ENCODE measurements around the gene ARHGAP24. TPM values are rescaled to one million over a fixed set of nuclear protein-coding genes. Genes with fewer than 3 reads are reported as not detected.

ARHGAP24 gene
- polyA plus RNA-seq, 3 donors = 12.5 to 32.0 (median 18.8) TPM

DNA sequence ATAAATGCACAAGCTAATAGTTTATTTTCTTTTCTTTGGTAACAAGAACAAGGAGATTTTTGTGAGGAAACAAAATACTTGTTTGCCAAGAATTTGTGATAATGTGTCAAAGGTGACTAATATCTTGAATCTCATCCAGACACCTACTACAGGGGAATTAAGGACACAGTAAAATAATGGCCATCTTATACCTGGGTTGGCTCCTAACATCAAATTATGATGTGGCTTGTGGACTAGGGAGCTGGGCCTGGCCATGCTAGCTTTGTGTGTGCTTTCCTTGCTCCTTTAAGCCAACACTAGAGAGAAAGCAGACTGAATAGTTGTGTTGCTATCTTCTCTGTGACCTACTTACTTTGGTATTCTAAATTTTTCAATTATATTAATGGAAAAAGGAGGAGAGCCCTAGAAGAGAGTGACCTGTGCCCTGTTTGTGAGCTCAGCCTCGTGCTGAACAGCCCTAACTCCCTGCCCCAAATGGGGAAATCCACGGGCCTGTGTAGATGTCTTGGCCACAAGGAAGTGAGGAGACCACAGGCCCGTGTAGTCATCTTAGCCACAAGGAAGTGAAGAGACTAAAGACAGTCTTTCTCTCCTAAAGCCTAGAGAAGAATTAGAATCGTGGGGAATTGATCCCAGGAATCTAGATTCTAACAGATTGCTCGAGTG, 23.3 kb downstream of the ARHGAP24 start:
- peak overlapping the region; percentile 50 to 82 for H3K27ac ChIP-seq (ENCODE audit: low read depth in 1 of 2, low read length in 2 of 2)
- peaks cover 31 to 44% of the 10 kb centered on the region in 2 donors for H3K4me1 ChIP-seq (ENCODE audit: control insufficient read depth in 1 of 2, insufficient read depth in 2 of 2, low read length in 2 of 2)
- Mint-ChIP-seq H3K4me1 (peaks cover 51% of the 10 kb centered on the region), H3K27ac (peak overlapping the region; percentile 51 to 86 (median 80)), H3K9me3 (peaks cover 0 to 8% (median 3%) of the 10 kb centered on the region in 7 donors), H3K27me3 (ENCODE audit: low read depth in 3 of 3) (no peaks in the 10 kb centered on the region), H3K36me3 (peaks cover 2 to 11% of the 10 kb centered on the region in 2 donors), H3K4me3 (peak overlapping the region in 1 of 2 donors; percentile 35)
- H2AFZ ChIP-seq (ENCODE audit: insufficient read depth, low read depth, low read length, poor library complexity, severe bottlenecking) = peak overlapping the region; percentile 25
- no peaks in the 10 kb centered on the region for H3K9me3 ChIP-seq (replicated peaks in 1 of 2; ENCODE audit: control insufficient read depth in 1 of 2, insufficient read depth in 1 of 2, low read length in 2 of 2)
- DNase-seq = peak; percentile 83 to 96 (median 86)
- no peak for TF ChIP-seq CTCF (IDR thresholded peaks at IDR 0.05)
- H3K4me3 ChIP-seq (replicated peaks in 1 of 3; ENCODE audit: low read depth in 2 of 3, low read length in 3 of 3) = peak overlapping the region; percentile 8 to 62 (median 48)
- H4K20me1 ChIP-seq (ENCODE audit: insufficient read depth, low read length) = no peaks in the 10 kb centered on the region
- intact Hi-C loops (cut with micrococcal nuclease) = no loop called here
- no CpG with 5 or more reads among the region's 5 CpGs for WGBS (ENCODE audit: insufficient coverage)
- no peaks in the 10 kb centered on the region for H3K27me3 ChIP-seq (ENCODE audit: control insufficient read depth in 2 of 2, insufficient read depth in 2 of 2, low read length in 2 of 2)
- peak overlapping the region; percentile 68 for H3K4me2 ChIP-seq (replicated peaks; ENCODE audit: extremely low read depth, low read length, poor library complexity, severe bottlenecking)
- peaks cover 46% of the 10 kb centered on the region for H3K79me2 ChIP-seq (ENCODE audit: insufficient read depth, low read length)
- peak overlapping the region; percentile 50 for H3K9ac ChIP-seq (ENCODE audit: insufficient read depth, low read length, poor library complexity, severe bottlenecking)
- no peaks in the 10 kb centered on the region for H3K36me3 ChIP-seq (replicated peaks in 1 of 2; ENCODE audit: control insufficient read depth in 1 of 2, insufficient read depth in 2 of 2, low read length in 2 of 2)

- peaks cover 51% of the 10 kb centered on the region for H3K4me1 Mint-ChIP-seq
- Histone ChIP-seq H3K4me3 (replicated peaks in 1 of 3; ENCODE audit: low read depth in 2 of 3, low read length in 3 of 3) (peak overlapping the region in 1 of 3 experiments; percentile 62), H4K20me1 (ENCODE audit: insufficient read depth, low read length) (no peaks in the 10 kb centered on the region), H2AFZ (ENCODE audit: insufficient read depth, low read depth, low read length, poor library complexity, severe bottlenecking) (no peak overlapping the region), H3K9ac (ENCODE audit: insufficient read depth, low read length, poor library complexity, severe bottlenecking) (no peak overlapping the region), H3K36me3 (replicated peaks in 1 of 2; ENCODE audit: control insufficient read depth in 1 of 2, insufficient read depth in 2 of 2, low read length in 2 of 2) (no peaks in the 10 kb centered on the region), H3K79me2 (ENCODE audit: insufficient read depth, low read length) (peaks cover 39% of the 10 kb centered on the region), H3K27ac (ENCODE audit: low read depth in 1 of 2, low read length in 2 of 2) (peak overlapping the region in 1 of 2 donors; percentile 82), H3K27me3 (ENCODE audit: control insufficient read depth in 2 of 2, insufficient read depth in 2 of 2, low read length in 2 of 2) (no peaks in the 10 kb centered on the region), H3K9me3 (replicated peaks in 1 of 2; ENCODE audit: control insufficient read depth in 1 of 2, insufficient read depth in 1 of 2, low read length in 2 of 2) (no peaks in the 10 kb centered on the region), H3K4me1 (ENCODE audit: control insufficient read depth in 1 of 2, insufficient read depth in 2 of 2, low read length in 2 of 2) (peaks cover 31 to 44% of the 10 kb centered on the region in 2 donors), H3K4me2 (replicated peaks; ENCODE audit: extremely low read depth, low read length, poor library complexity, severe bottlenecking) (no peak overlapping the region)
- no peak for TF ChIP-seq CTCF (IDR thresholded peaks at IDR 0.05)
- H3K27me3 Mint-ChIP-seq (ENCODE audit: low read depth in 3 of 3) = peaks cover 0 to 3% (median 1%) of the 10 kb centered on the region in 3 donors
- peaks cover 3 to 15% (median 7%) of the 10 kb centered on the region in 7 donors for H3K9me3 Mint-ChIP-seq
- H3K27ac Mint-ChIP-seq = peak overlapping the region in 2 of 7 donors; percentile 76 to 79
- DNase-seq = no peak
- intact Hi-C loops (cut with micrococcal nuclease) = no loop called here
- no peak overlapping the region for H3K4me3 Mint-ChIP-seq
- WGBS (ENCODE audit: insufficient coverage) = no CpG with 5 or more reads among the region's 3 CpGs
- peaks cover 13 to 14% of the 10 kb centered on the region in 2 donors for H3K36me3 Mint-ChIP-seq
Observed at GRCh38 chr4:85499573-85499972, 24.6 kb downstream of the ARHGAP24 start.

All from CD14-positive monocyte (primary cell).